ENCODE results near the gene GPR119. TPM values are rescaled to one million over a fixed set of nuclear protein-coding genes. Genes with fewer than 3 reads are reported as not detected.
"Not testable (repeated sequence)": the region's sequence is repeated elsewhere in the genome, so short reads cannot be mapped to it uniquely, and the experiment has no call there.

The GPR119 gene
- total and polyA plus RNA-seq, 8 donors: 0.55 TPM; not detected in 7

DNA sequence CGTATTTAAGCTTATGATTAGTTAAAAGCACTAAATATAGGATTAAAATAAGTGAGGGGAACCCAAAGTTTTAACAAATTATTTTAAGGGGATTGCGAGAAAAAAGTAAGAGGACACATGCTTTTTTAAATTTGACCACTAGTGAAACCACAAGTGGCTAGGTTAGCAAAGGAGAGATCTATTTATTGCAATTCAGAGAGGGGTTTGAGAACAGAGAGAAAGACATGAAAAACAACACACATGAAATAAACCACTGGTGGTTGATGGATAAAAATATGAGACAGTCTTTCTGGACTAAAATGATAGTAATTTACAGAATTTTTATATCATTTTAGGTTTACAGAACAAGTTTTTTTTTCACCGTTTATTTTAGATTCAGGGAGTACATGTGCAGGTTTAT is 33.9 kb downstream of the GPR119 start:
- no peaks in the 10 kb centered on the region for H3K27me3 ChIP-seq
- H3K4me1 ChIP-seq: no peaks in the 10 kb centered on the region
- TF ChIP-seq POLR2AphosphoS5 (IDR thresholded peaks at IDR 0.05) (no peak), POLR2A (IDR thresholded peaks at IDR 0.05) (no peak), EP300 (IDR thresholded peaks at IDR 0.05) (no peak)
- TF ChIP-seq, protein P1, sequence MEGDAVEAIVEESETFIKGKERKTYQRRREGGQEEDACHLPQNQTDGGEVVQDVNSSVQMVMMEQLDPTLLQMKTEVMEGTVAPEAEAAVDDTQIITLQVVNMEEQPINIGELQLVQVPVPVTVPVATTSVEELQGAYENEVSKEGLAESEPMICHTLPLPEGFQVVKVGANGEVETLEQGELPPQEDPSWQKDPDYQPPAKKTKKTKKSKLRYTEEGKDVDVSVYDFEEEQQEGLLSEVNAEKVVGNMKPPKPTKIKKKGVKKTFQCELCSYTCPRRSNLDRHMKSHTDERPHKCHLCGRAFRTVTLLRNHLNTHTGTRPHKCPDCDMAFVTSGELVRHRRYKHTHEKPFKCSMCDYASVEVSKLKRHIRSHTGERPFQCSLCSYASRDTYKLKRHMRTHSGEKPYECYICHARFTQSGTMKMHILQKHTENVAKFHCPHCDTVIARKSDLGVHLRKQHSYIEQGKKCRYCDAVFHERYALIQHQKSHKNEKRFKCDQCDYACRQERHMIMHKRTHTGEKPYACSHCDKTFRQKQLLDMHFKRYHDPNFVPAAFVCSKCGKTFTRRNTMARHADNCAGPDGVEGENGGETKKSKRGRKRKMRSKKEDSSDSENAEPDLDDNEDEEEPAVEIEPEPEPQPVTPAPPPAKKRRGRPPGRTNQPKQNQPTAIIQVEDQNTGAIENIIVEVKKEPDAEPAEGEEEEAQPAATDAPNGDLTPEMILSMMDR (IDR thresholded peaks at IDR 0.05): no peak
- no peaks in the 10 kb centered on the region for H3K9me3 ChIP-seq
- no peak overlapping the region for H3K27ac ChIP-seq
- peaks cover 0 to 21% (median 17%) of the 10 kb centered on the region in 4 donors for H3K36me3 ChIP-seq
- no peak overlapping the region for H3K4me3 ChIP-seq
- no peak for DNase-seq
- 83 to 95% (median 87%) methylated on average over 3 of the region's 3 CpGs for WGBS, 5 donors
- intact Hi-C loops (cut with DNase I; ENCODE audit: low total_unique reads): no loop called here

DNA sequence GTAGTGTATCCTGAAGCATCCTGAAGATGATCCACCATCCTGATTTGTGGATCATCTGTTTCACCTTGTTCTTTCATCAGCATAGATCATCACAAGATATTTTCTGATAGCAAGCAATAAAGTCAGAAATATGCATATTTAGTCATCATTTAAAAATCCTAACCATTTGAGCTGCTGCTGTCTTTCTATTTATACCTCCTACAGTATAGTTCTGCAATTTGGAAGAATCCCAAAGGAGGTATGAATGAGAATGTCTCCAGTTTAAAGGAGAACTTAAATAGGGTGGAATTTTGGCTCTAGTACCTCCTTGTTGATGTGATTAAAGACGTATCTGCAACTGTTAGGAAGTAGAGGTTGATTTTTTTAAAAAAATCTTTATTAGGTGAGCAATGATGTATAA is 38.2 kb downstream of the GPR119 start:
- intact Hi-C loops (cut with DNase I; ENCODE audit: low total_unique reads): no loop called here
- H3K4me3 ChIP-seq: no peak overlapping the region
- H3K36me3 ChIP-seq: peaks cover 0 to 18% (median 16%) of the 10 kb centered on the region in 4 donors
- no peak overlapping the region for H3K27ac ChIP-seq
- TF ChIP-seq, protein P1 (IDR thresholded peaks at IDR 0.05): no peak
- TF ChIP-seq EP300 (IDR thresholded peaks at IDR 0.05): no peak
- TF ChIP-seq POLR2AphosphoS5 (IDR thresholded peaks at IDR 0.05): no peak
- no peak for TF ChIP-seq POLR2A (IDR thresholded peaks at IDR 0.05)
- no peak for DNase-seq
- H3K9me3 ChIP-seq: no peaks in the 10 kb centered on the region
- H3K4me1 ChIP-seq: no peaks in the 10 kb centered on the region
- 39 to 79% (median 73%) methylated on average over 1 of the region's 1 CpG for WGBS, 5 donors
- no peaks in the 10 kb centered on the region for H3K27me3 ChIP-seq

DNA sequence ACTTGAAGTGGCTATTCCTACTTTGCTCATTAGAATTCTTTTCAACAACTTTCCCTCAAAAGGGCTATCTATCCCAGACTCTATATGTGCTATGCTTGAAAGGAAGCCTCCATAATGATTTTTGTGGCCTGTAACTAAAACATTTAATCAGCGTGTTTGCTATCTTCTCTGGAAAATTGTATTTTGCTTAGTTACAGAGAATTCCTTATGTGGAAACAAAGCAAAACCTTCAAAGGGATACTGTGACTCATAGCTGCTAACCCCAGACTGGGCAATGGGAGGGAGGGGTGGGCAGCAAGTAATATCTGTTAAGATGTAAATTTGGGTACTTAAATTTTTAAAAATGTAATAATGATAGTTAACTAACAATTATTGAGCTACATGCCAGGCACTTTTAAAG is 42.1 kb downstream of the GPR119 start:
- intact Hi-C loops (cut with DNase I; ENCODE audit: low total_unique reads): no loop called here
- no peak for DNase-seq
- WGBS, 5 donors: 77 to 93% (median 85%) methylated on average over 1 of the region's 1 CpG
- Histone ChIP-seq H3K9me3 (no peaks in the 10 kb centered on the region), H3K4me1 (peaks cover 0 to 16% (median 2%) of the 10 kb centered on the region in 4 donors), H3K27me3 (no peaks in the 10 kb centered on the region), H3K27ac (no peak overlapping the region), H3K4me3 (no peak overlapping the region), H3K36me3 (no peaks in the 10 kb centered on the region)
- TF ChIP-seq EP300 (IDR thresholded peaks at IDR 0.05): no peak
- TF ChIP-seq POLR2A (IDR thresholded peaks at IDR 0.05): no peak
- no peak for TF ChIP-seq POLR2AphosphoS5 (IDR thresholded peaks at IDR 0.05)
- TF ChIP-seq, protein P1 (IDR thresholded peaks at IDR 0.05): no peak

DNA sequence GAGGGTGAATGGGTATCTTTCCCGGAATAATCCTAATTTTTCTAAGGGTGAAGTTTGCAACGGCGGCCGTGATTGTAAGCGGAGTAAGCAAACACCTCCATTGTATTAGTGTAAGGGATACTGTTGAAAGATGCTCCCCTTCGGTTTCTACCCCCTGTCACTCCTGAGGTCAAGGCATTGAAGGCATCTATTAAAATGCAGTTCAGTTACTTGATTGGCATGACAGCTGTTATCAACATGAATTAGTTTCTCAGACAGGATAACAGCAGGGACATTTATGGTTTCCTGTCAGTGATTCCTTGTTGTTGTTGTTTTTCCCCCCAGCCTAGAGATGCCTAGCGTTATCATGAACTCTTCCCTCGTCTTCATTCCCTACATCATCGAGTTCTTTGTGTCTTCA is 45.2 kb downstream of the GPR119 start:
- H3K36me3 ChIP-seq: no peaks in the 10 kb centered on the region
- no peaks in the 10 kb centered on the region for H3K27me3 ChIP-seq
- H3K4me1 ChIP-seq: peaks cover 0 to 16% (median 2%) of the 10 kb centered on the region in 4 donors
- no peaks in the 10 kb centered on the region for H3K9me3 ChIP-seq
- intact Hi-C loops (cut with DNase I; ENCODE audit: low total_unique reads): no loop called here
- H3K27ac ChIP-seq: peak overlapping the region in 4 of 5 donors; percentile 58 to 79 (median 64)
- no peak for TF ChIP-seq EP300 (IDR thresholded peaks at IDR 0.05)
- peak overlapping the region; percentile 58 to 79 (median 73) for H3K4me3 ChIP-seq
- 3 to 49% (median 6%) methylated on average over 8 to 9 of the region's 9 CpGs for WGBS, 5 donors
- no peak for DNase-seq

DNA sequence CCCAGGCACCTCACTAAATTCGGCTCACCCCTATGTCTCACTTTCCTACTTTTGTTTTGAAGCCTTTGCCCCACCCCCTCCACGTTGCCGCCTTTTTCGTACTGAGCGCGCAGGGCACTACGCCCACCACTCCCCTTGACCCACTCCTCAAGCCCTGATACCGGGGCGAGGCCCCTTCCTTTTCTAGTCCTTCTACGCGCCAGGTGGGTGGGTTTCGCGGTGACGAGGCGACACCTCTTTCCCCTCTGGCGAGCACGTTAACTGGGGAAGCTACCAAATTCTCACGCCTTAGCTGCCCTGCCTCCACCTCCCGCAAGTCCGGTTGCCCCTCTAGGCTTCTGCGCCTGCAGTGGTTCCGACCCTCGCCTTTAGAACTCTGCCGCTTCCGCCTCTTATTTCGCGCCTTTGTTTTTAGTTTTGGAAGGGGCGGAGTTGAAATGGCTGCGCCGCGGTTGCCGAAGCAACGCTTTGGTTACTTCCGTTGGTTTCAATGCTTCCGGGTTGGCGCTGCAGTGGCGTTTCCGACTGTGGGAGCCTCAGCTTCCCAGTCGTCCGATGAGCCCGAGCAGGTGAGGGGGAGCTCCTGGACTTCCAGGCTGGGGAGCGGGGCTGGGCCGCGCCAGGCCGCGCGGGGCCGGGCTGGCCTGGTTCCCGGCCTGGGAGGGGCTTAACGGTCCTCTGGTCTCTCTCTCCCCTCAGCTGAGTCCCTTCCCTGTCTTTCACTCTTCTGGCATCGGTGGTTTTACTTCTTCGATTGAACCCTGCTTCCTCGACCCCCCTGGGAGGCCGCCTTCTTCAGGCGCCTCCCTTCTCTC is 45.9 kb downstream of the GPR119 start, which contains the start of gene SLC25A14:
Gene SLC25A14, plus strand, starts transcription at position 512 of the 815 bp plus-strand sequence. CDS start 360 bp downstream, outside the sequence.
- WGBS, 5 donors: 0 to 34% (median 5%) methylated on average over 39 to 55 of the region's 55 CpGs
- peak within 1 kb of the TSS; percentile 34 to 79 (median 64) for H3K27ac ChIP-seq
- H3K4me1 ChIP-seq: peaks cover 0 to 16% (median 2%) of the 10 kb centered on the region in 4 donors
- H3K36me3 ChIP-seq: no peaks in the 10 kb centered on the region
- DNase-seq: peak; percentile 77 to 93
- no peaks in the 10 kb centered on the region for H3K27me3 ChIP-seq
- H3K4me3 ChIP-seq: peak within 1 kb of the TSS; percentile 58 to 79 (median 73)
- no peak for TF ChIP-seq EP300 (IDR thresholded peaks at IDR 0.05)
- TF ChIP-seq POLR2A (IDR thresholded peaks at IDR 0.05): no peak
- peak; percentile 11 to 65 (median 34) for TF ChIP-seq POLR2AphosphoS5 (IDR thresholded peaks at IDR 0.05)
- TF ChIP-seq, protein P1 (IDR thresholded peaks at IDR 0.05): no peak
- no peaks in the 10 kb centered on the region for H3K9me3 ChIP-seq
- intact Hi-C loops (cut with DNase I; ENCODE audit: low total_unique reads): no loop called here

DNA sequence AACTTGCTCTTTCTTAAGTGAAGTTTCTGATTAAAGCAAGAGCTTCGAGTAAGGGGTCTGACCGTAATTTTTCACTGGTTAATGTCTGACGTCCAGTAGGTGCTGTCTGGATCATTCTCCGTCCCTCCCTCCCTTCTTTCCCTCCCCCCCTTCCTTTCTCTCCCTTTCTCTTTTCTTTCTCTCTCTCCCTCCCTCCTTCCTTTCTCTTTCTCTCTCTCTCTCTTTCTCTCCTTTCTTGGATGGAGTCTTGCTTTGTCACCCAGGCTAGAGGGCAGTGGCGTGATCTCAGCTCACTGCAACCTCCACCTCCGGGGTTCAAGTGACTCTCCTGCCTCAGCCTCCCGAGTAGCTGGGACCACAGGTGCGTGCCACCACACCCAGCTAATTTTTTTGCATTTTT is 46.6 kb downstream of the GPR119 start:
- H3K27ac ChIP-seq; H3K9me3 ChIP-seq; DNase-seq; H3K27me3 ChIP-seq; H3K36me3 ChIP-seq; intact Hi-C loops (cut with DNase I; ENCODE audit: low total_unique reads): not testable (repeated sequence)
- Histone ChIP-seq H3K4me3 (peak overlapping the region; percentile 58 to 79 (median 73)), H3K4me1 (peaks cover 0 to 16% (median 2%) of the 10 kb centered on the region in 4 donors)
- WGBS, 5 donors: 61 to 74% (median 62%) methylated on average over 8 of the region's 8 CpGs
